B cell (primary cell): Measurements from ENCODE around the gene CCNE1. TPM values are rescaled to one million over a fixed set of nuclear protein-coding genes. Genes with fewer than 3 reads are reported as not detected.

ENCODE experiments used
- ATAC-seq: fragments of 200-7000 bp; cut with Tn5 transposase; one replicate; pipeline ENCODE4 v1.10.0; 2021; ENCODE audit warnings: low read depth, mild to moderate bottlenecking, moderate number of reproducible peaks, moderate library complexity
- CTCF ChIA-PET: fragments of 350-600 bp; sonication (Branson Sonifier 250); formaldehyde crosslinking; loops from one replicate; lab custom pipeline; 2021; ENCODE audit warnings: antibody characterized with exemption, inconsistent platforms; lab: Charles Lee
- POLR2A ChIA-PET: fragments of 350-600 bp; sonication (Branson Sonifier 250); formaldehyde crosslinking; loops from one replicate; lab custom pipeline; 2021; ENCODE audit warnings: antibody characterized with exemption; lab: Charles Lee
- DNase-seq: peaks from one replicate; pipeline ENCODE4 v3.0.0; 2013
- H2AFZ ChIP-seq: 2 replicates; pipeline ENCODE4 v1.6.1; 2012; ENCODE audit warnings: mild to moderate bottlenecking, low read depth, low read length; ENCODE audit not compliant: insufficient read depth, poor library complexity, severe bottlenecking
- H3K27ac ChIP-seq, 2 donors: 1 replicate in 1 of 2; 2 replicates in 1 of 2; pipeline ENCODE4 v1.5.1; 2012 to 2013; ENCODE audit warnings: low read length in 2 of 2, mild to moderate bottlenecking in 2 of 2, moderate library complexity in 1 of 2
- H3K27me3 ChIP-seq, 4 experiments: fragments of 200-600 bp in 1 of 4; sonication (generic) in 1 of 4; replicated peaks in 1 of 4; 1 replicate in 2 of 4; 2 replicates in 2 of 4; pipeline versions ENCODE4 v1.6.1 to v1.7.0; 2013 to 2016; ENCODE audit warnings: low read length in 3 of 4, mild to moderate bottlenecking in 2 of 4, mixed read lengths in 1 of 4, moderate library complexity in 1 of 4; ENCODE audit not compliant: insufficient read depth in 4 of 4, control insufficient read depth in 3 of 4; ENCODE audit errors: control extremely low read depth in 1 of 4
- H3K36me3 ChIP-seq, 2 experiments: replicated peaks in 1 of 2; 1 replicate in 1 of 2; 2 replicates in 1 of 2; pipeline versions ENCODE4 v1.6.1 to v1.7.1; 2013; ENCODE audit warnings: low read length in 1 of 2; ENCODE audit not compliant: insufficient read depth in 2 of 2, control insufficient read depth in 1 of 2; ENCODE audit errors: control extremely low read depth in 1 of 2, extremely low read depth in 1 of 2
- H3K4me1 ChIP-seq, 2 donors: fragments of 200-600 bp in 1 of 2; sonication (generic) in 1 of 2; 1 replicate in 1 of 2; 2 replicates in 1 of 2; pipeline versions ENCODE4 v1.5.1 to v1.6.1; 2013 to 2017; ENCODE audit warnings: low read length in 2 of 2; ENCODE audit not compliant: control insufficient read depth in 2 of 2, insufficient read depth in 2 of 2
- H3K4me2 ChIP-seq: replicated peaks from 2 replicates; pipeline ENCODE3; 2012; ENCODE audit warnings: mild to moderate bottlenecking, low read depth, low read length; ENCODE audit not compliant: poor library complexity, severe bottlenecking
- H3K4me3 ChIP-seq, 5 experiments: fragments of 200-600 bp in 1 of 5; sonication (generic) in 1 of 5; 1 replicate in 3 of 5; 2 replicates in 2 of 5; pipeline versions ENCODE4 v1.5.1 to v1.7.0; 2011 to 2016; ENCODE audit warnings: low read length in 4 of 5, mild to moderate bottlenecking in 4 of 5, low read depth in 2 of 5, control low read depth in 1 of 5, moderate library complexity in 1 of 5; ENCODE audit not compliant: insufficient read depth in 1 of 5; ENCODE audit errors: control extremely low read depth in 1 of 5, extremely low read depth in 1 of 5
- H3K79me2 ChIP-seq: fragments of 200-600 bp; sonication (generic); one replicate; pipeline ENCODE4 v1.6.0; 2016; ENCODE audit warnings: low read length; ENCODE audit not compliant: control insufficient read depth, insufficient read depth
- H3K9ac ChIP-seq: fragments of 200-600 bp; sonication (generic); 2 replicates; pipeline ENCODE4 v1.6.1; 2017; ENCODE audit warnings: mild to moderate bottlenecking, low read length, moderate library complexity
- H3K9me3 ChIP-seq, 3 donors: one replicate each; pipeline versions ENCODE4 v1.6.1 to v1.7.1; 2013; ENCODE audit warnings: low read length in 2 of 3; ENCODE audit not compliant: control insufficient read depth in 2 of 3, insufficient read depth in 1 of 3; ENCODE audit errors: control extremely low read depth in 1 of 3
- H4K20me1 ChIP-seq: 2 replicates; pipeline ENCODE4 v1.6.0; 2012; ENCODE audit warnings: mild to moderate bottlenecking, low read length; ENCODE audit not compliant: insufficient read depth, control insufficient read depth, poor library complexity, severe bottlenecking
- H3K27ac Mint-ChIP-seq: one replicate; pipeline ENCODE4 v1.8.0; 2021; ENCODE audit warnings: mixed read lengths
- H3K27me3 Mint-ChIP-seq: one replicate; pipeline ENCODE4 v1.8.0; 2021; ENCODE audit warnings: mixed read lengths
- H3K4me1 Mint-ChIP-seq: one replicate; pipeline ENCODE4 v1.8.0; 2021; ENCODE audit warnings: mixed read lengths
- H3K4me3 Mint-ChIP-seq: one replicate; pipeline ENCODE4 v1.8.0; 2021; ENCODE audit warnings: mixed read lengths
- H3K9me3 Mint-ChIP-seq: one replicate; pipeline ENCODE4 v1.8.0; 2022; ENCODE audit warnings: mixed read lengths; ENCODE audit not compliant: insufficient read depth
- EZH2 ChIP-seq: IDR thresholded peaks from 2 replicates; pipeline ENCODE4 v1.6.1; 2012; ENCODE audit warnings: borderline replicate concordance, low read depth, mild to moderate bottlenecking, moderate library complexity, low read length; ENCODE audit not compliant: insufficient read depth, poor library complexity, severe bottlenecking
- WGBS: methylation state at CpG from one replicate; pipeline ENCODE4 v1.1.5; 2013; ENCODE audit warnings: missing lambda C conversion rate; ENCODE audit not compliant: insufficient coverage; 5-methylcytosine and 5-hydroxymethylcytosine counted together
- intact Hi-C: fragments of 100-400 bp; cut with micrococcal nuclease; formaldehyde crosslinking; loops from one replicate; pipeline ENCODE4 v1.10.0; 2022
- polyA plus RNA-seq: library from polyadenylated mRNA; depleted of rRNA; stranded (reverse); fragments of >200 nt; gene quantifications from 2 replicates; pipeline ENCODE4 v1.2.3, GENCODE V29; 2012
- total RNA-seq, 2 donors: library from RNA; stranded (reverse); fragments of 120-200 nt in 1 of 2; gene quantifications; 1 replicate in 1 of 2; 2 replicates in 1 of 2; pipeline versions ENCODE4 v1.2.3 to v1.2.4, GENCODE V29; 2013 to 2022
- TF ChIP-seq, protein P1 (sequence below): fragments of 200-600 bp; IDR thresholded peaks from one replicate; pipeline ENCODE4 v1.8.0; 2022; ENCODE audit warnings: antibody characterized with exemption, mild to moderate bottlenecking

Gene CCNE1
- total and polyA plus RNA-seq, 2 donors (not counting 1 experiment from before 2014, with no cell fraction given): 2.5 to 2.8 TPM

DNA sequence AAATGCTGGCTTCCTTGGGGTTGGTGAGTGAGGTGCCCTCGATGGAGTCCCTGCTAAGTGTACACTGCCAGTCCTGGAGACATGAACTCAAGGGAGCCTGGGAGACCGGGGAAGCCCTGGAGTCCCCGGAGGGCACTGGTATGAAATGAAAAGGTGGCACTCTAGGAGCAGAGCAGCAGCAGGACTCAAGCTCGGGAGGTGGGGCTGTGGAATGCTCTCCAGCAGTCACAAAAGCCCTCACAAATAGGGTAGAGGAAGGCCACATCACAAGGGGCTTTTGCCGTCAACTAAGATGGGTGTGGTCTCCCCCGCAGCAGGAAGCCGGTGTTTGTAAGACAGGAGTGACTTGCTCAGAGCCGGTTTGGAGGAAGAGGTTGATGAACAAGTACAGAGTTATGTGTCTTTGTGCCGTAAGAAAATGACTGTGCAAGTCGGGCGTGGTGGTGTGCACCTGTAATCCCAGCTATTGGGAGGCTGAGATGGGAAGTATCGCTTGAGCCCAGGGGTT lies 19.3 kb downstream of the CCNE1 start:
- Histone ChIP-seq H3K4me1 (peaks cover 13 to 25% of the 10 kb centered on the region in 2 donors), H3K4me3 (no peak overlapping the region), H3K9me3 (no peaks in the 10 kb centered on the region), H4K20me1 (no peaks in the 10 kb centered on the region), H3K27ac (no peak overlapping the region), H3K27me3 (peaks cover 0 to 6% (median 0%) of the 10 kb centered on the region in 4 experiments), H3K36me3 (no peaks in the 10 kb centered on the region), H2AFZ (peak overlapping the region; percentile 66), H3K9ac (no peak overlapping the region), H3K4me2 (peak overlapping the region; percentile 44), H3K79me2 (no peaks in the 10 kb centered on the region)
- intact Hi-C loops: no loop called here
- WGBS: 29% methylated on average over 10 of the region's 12 CpGs
- no peak for TF ChIP-seq EZH2
- TF ChIP-seq, protein P1, sequence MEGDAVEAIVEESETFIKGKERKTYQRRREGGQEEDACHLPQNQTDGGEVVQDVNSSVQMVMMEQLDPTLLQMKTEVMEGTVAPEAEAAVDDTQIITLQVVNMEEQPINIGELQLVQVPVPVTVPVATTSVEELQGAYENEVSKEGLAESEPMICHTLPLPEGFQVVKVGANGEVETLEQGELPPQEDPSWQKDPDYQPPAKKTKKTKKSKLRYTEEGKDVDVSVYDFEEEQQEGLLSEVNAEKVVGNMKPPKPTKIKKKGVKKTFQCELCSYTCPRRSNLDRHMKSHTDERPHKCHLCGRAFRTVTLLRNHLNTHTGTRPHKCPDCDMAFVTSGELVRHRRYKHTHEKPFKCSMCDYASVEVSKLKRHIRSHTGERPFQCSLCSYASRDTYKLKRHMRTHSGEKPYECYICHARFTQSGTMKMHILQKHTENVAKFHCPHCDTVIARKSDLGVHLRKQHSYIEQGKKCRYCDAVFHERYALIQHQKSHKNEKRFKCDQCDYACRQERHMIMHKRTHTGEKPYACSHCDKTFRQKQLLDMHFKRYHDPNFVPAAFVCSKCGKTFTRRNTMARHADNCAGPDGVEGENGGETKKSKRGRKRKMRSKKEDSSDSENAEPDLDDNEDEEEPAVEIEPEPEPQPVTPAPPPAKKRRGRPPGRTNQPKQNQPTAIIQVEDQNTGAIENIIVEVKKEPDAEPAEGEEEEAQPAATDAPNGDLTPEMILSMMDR: no peak
- ChIA-PET CTCF (interaction anchor here (0.6 kb wide), 2 partner anchors 10 to 15 kb away, joined by 3 read pairs; no protein-coding TSS in a partner anchor), POLR2A (no interaction called here)
- Mint-ChIP-seq H3K27me3 (peaks cover 9% of the 10 kb centered on the region), H3K9me3 (no peaks in the 10 kb centered on the region), H3K27ac (peak overlapping the region; percentile 51), H3K4me3 (peak overlapping the region; percentile 29), H3K4me1 (peaks cover 26% of the 10 kb centered on the region)
- DNase-seq (peak; percentile 51), ATAC-seq (peak; percentile 60)

DNA sequence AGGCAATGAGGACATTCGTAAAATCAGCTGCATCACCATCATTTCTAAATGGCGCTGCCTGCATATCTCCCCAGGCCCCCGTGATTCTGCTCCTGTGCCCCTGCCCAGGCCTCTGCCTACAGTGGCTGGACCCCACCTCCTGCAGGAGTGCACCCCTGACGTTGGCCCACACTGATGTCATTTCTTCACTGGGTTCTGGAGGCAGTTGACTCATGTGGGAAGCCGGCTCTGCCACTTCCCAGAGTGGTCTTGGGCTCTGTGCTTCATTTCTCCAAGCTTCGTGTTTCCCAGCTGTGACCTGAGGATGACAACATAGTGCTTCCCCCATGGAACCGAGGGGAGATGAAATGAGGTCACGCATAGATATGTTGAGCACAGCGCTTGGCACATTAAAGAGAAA lies 19.9 kb downstream of the CCNE1 start:
- Histone ChIP-seq H3K4me2 (peak overlapping the region; percentile 44), H4K20me1 (no peaks in the 10 kb centered on the region), H3K36me3 (no peaks in the 10 kb centered on the region), H2AFZ (peak overlapping the region; percentile 66), H3K4me3 (no peak overlapping the region), H3K9ac (no peak overlapping the region), H3K4me1 (peaks cover 16 to 31% of the 10 kb centered on the region in 2 donors), H3K27ac (no peak overlapping the region), H3K79me2 (no peaks in the 10 kb centered on the region), H3K9me3 (no peaks in the 10 kb centered on the region), H3K27me3 (peaks cover 0 to 6% (median 0%) of the 10 kb centered on the region in 4 experiments)
- intact Hi-C loops: no loop called here
- DNase-seq: no peak
- WGBS: 89% methylated on average over 8 of the region's 9 CpGs
- H3K27ac Mint-ChIP-seq: no peak overlapping the region
- ChIA-PET CTCF (interaction anchor here (0.6 to 1.3 kb wide), 2 partner anchors 11 to 16 kb away, joined by 3 to 4 read pairs; no protein-coding TSS in a partner anchor), POLR2A (no interaction called here)
- H3K4me3 Mint-ChIP-seq: peak overlapping the region; percentile 29
- peaks cover 9% of the 10 kb centered on the region for H3K27me3 Mint-ChIP-seq
- H3K9me3 Mint-ChIP-seq: no peaks in the 10 kb centered on the region
- H3K4me1 Mint-ChIP-seq: peaks cover 29% of the 10 kb centered on the region
- ATAC-seq: no peak
- TF ChIP-seq EZH2: no peak
- TF ChIP-seq, protein P1: no peak
